T follicular helper cell (primary cell): ENCODE measurements around the gene HDAC6.
A peak's percentile ranks its signal among the peaks of the same experiment; 100 is the strongest.
"Not testable (repeated sequence)": the region's sequence is repeated elsewhere in the genome, so short reads cannot be mapped to it uniquely, and the experiment has no call there.

Experiments
- DNase-seq: peaks from one replicate; pipeline ENCODE4 v3.0.0-alpha.2; 2020; ENCODE audit warnings: low read depth

The HDAC6 gene

DNA sequence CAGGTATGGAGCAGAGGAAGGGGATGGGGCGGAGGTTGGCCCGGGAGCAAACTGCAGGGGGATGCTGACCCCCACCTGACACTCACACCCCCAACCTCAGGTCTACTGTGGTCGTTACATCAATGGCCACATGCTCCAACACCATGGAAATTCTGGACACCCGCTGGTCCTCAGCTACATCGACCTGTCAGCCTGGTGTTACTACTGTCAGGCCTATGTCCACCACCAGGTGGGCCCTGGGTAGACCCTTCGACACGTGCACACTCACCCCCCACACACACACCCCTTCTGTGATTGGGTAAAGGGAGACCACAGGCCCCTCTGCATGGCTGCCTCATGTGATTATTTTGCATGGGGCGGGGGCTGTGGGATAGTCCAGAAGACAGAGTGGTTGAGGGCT is 22.2 kb downstream of the HDAC6 start:
- DNase-seq = no peak

DNA sequence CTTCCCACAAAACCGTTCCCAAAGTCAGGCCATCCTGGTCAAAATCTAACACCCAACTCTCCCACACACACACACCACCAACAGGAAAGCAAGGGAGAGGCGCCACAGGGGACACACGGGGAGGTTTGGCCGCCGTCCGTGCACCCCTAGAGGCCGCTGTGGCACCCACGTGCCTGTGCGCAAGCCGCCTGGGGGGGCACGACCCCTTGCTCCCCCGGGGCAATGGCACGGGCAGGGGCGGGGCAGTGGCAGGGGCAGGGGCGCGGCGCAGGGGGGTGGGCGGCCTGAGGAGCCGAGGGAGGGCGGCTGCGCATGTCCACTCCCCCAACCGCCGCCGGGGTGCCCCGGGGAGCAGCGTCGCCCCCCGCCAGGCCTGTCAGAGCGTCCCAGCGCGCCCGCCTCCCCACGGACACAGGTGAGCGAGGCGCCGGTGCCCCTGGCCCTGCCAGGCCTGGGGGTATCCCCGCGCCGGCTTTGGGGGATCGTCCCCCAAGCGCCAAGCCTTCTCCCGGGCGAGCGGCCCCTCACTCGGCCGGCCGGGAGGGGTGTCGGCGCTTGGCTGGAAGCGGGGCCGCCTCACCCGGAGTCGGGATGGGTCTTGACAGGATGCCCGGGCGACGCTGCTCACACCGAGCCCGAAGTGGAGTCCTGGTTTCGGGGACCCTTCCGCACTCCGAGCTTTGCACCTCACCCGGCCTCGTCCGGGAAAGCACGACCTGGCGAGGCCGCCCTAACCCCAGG is 24.4 kb downstream of the HDAC6 start, which contains the start of gene ERAS:
Gene ERAS, plus strand, starts transcription at position 379 of the 741 bp plus-strand sequence. CDS start 2,611 bp downstream, outside the sequence.
- no peak for DNase-seq

DNA sequence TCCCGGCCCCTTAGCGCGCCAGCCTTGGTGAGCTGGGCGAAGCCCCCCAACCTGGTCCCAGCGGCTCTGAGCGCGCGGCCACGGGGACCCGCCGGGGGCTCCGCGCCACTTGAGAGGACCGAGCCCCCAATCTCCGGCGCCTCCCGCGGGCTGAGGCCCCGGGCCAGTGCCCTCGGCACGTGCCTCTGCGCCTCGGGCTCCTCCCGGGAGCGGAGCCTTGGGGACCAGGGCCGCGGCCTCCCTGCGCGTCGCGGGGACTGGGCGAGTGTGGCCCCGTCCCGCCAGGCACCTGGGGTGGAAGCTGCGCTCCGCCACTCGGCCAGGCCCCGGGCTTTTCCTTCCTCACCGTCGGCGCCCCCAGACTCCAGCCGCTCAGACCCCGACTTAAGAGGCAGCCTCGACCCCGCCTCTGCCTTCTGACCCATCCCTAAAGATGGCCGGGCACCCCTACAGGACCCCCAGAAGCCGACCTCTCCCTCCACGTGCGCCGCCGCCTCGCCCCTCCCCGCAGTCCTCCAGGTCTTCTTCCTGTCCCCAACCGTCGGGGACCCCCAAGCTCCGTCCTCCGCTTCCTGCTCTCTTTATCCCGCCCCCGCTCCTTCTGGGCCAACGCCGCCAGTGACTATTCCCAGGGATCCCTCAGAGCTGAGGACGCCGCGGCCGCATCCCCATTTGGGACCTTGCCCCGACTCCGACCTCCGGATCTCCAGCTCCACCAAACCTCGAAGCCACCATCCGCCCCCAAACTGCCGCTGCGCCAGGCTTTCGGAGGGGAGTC is 25.2 kb downstream of the HDAC6 start:
- DNase-seq = no peak

DNA sequence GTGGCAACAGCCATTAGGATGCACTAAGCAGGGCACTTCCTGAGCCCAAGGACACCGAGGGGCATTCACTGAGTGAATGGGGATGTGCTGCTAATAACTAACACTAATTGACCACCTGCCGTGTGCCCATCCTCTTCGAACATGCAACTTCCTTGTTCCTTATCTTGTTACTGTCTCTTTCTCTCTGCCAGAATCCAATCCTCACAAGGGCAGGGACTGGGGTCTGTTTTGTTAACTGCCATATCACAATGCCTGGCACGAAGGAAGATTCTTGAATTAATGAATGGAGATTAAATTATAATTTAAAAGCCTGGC is 25.7 kb downstream of the HDAC6 start:
- DNase-seq = no peak

DNA sequence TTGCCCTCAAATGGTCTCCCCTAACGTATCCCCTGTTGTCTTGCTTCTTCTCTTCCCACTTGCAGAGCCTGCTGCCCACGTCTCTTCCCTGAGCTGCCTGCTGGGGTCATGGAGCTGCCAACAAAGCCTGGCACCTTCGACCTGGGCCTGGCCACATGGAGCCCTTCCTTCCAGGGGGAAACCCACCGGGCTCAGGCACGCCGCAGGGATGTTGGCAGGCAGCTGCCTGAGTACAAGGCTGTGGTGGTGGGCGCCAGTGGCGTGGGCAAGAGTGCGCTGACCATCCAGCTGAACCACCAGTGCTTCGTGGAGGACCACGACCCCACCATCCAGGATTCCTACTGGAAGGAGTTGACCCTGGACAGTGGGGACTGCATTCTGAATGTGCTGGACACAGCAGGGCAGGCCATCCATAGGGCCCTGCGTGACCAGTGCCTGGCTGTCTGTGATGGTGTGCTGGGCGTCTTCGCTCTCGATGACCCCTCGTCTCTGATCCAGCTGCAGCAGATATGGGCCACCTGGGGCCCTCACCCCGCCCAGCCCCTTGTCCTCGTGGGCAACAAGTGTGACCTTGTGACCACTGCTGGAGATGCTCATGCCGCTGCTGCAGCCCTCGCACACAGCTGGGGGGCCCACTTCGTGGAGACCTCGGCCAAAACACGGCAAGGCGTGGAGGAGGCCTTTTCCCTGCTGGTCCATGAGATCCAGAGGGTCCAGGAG is 27.3 kb downstream of the HDAC6 start:
- no peak for DNase-seq

DNA sequence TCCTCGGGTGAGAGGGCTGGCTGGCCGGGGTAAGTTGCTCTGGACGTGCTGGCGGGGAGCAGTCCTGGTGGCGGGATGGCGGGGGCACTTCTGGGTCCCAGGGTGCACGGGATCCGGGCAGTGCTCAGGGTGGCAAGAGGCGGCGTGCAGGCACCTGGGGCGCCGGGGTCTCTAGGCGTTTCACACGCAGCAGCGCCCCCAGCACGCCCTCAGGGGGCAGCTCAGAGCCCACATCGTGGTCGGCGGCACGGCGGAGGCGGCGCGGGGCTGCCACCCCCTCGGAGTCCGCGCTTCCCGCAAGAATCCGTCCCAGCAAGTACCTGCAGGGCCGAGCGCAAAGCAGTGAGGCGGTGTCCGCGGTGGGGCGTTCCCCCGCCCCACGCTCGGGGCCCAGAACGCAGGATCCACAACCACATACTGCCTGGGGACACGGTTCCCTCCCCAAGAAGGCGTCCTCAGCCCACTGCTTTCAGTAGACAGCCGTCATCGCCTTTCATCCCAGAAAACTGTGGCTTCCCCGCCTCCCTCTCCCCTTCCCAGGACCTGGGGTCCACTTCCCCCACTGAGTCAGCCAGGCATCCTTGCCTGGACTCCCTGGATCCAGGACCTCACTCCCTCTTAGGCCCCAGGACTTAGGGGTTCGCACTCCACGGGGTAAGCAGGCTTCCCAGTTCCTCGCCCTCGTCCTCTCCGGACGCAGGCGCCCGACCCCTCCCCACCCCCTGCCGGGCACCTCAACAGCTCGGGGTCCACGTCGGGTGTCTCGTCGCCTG is 29.5 kb downstream of the HDAC6 start:
- DNase-seq = no peak

DNA sequence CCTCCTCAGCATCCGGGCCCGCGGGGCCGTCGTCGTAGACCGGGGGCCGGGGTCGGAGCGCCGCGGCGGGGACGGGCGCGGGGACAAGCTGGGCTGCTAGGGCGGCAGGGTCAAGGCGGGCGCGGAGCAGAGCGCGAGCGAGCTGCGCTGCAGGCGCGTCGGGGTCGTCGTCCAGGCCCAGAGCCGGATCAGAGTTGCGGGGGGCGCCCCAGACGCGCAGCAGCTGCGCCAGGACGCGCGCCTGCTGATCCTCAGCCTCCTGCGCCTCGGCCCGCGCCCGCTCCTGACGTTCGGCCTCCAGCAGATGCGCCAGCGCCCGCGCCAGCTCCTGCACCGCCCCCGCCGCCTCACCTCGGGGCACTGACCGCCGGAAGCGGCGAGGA is 30.0 kb downstream of the HDAC6 start:
- no peak for DNase-seq

DNA sequence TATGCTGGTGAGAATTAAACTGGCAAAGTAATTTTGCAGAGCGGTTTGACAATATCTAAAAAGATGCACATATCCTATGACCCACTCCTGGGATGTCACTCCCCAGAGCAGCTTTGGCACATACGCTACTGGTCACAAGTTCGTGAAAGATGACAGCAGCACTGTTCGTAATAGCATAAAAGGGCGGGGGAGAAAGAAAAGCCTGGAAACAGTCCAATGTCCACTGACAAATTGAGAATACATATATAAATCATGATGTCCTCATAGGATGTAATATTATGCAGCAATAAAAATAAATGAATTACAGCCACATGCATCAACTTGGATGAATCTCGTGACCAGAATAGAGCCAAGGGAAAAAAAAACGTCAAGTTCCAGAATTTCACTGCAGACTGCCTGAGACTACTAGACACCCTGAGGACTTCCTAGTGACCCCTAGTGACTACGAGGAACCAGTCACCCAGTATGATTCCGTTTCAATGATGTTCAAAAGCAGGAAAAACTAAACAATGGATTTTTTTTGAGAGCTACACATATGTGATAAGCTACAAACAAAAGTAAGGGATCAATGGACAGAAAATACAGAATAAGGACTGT is 31.8 kb downstream of the HDAC6 start:
- DNase-seq = no peak

DNA sequence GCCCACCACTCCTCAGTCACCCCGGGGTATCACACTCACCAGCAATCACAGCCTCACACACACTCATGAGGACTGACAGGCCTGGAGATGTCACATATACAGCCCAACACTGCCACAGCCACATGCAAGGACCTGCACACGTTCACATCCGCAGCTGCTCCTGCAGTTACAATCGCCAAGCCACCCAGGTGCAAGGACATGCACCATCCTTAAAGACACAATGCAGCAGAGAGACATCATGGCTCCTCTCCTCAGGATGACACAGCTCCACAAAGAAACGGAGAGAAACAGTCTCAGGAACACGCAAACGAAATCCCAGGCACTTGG is 32.5 kb downstream of the HDAC6 start:
- no peak for DNase-seq

DNA sequence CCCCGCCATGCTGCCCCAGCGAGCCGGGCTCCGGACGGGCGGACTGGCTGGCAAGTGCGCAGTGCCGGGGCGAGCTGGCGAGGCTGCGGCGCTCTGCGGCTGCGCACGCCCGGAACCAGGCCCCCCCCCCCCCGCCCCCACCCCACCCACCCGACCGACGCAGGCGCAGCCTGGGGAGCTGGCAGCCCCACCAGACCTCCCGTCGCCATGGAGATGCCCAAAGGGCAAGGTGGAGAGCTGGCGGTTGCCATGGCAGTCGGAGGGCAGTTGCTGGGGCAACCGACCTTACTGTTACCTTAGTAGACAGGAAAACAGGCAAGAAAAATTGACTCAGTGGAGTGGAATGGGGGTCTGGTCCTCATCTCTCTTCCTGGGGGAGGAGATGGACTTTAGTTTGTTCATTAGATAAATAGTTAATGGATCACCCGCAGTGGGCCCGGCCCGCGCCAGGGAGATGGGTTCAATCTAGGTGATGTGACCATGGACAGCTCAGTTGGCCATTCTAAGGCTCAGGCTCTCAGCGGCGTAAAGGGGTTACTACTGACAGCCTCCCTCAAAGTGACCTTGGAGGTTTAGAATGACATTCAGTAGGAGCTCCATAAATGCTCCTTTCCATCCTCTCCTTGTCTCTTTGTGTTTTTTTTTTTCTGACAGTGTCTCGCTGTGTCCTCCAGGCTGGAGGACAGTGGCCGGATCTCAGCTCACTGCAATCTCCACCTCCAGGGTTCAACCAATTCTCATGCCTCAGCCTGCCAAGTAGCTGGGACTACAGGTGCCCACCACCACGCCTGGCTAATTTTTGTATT is 33.9 kb downstream of the HDAC6 start, which contains the start of gene PCSK1N:
Gene PCSK1N, minus strand, starts transcription at position 87 of the 806 bp plus-strand sequence. Its CDS starts 78 bp downstream, at position 9.
- DNase-seq = peak; percentile 24

DNA sequence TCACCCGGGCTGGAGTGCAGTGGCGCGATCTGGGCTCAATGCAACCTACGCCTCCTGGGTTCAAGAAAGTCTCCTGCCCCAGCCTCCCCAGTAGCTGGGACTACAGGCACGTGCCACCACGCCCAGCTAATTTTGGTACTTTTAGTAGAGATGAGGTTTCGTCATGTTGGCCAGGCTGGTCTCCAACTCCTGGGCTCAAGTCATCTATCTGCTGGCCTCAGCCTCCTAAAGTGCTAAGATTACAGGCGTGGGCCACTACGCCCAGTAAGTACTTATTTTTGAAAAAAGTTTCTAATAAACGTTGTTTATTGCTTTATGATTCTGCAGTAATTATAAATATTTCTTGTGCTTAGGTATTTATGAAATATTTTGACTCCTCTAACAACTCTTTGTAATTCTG is 37.8 kb downstream of the HDAC6 start:
- DNase-seq = no peak

DNA sequence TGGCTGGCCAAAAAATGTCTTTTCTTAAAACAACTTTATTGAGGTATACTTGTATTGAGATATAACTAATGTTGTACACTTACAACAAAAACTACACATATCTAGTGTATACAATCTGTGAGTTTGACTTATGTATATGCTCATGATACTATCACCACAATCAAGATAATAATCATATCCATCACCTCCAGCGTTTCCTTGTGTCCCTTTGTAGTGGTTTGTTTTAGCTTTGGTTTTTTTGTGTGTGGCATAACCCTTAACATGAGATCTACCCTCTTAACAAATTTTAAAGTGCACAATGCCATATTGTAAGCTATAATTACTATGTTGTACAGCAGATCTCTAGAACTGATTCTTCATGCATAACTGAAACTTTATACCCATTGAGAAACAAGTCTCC is 47.0 kb downstream of the HDAC6 start:
- DNase-seq = no peak

DNA sequence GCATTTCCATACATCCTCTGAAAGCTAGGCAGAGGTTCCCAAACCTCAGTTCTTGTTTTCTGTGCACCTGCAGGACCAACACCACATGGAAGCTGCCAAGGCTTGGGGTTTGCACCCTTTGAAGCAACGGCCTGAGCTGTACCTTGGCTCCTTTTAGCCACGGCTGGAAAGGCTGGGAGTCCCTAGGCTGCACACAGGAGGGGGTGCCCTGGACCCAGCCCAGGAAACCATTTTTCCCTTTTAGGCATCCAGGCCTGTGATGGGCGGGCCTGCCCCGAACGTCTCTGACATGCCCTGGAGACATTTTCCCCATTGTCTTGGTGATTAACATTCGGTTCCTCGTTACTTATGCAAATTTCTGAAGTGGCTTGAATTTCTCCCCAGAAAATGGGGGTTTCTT is 51.0 kb downstream of the HDAC6 start:
- no peak for DNase-seq

DNA sequence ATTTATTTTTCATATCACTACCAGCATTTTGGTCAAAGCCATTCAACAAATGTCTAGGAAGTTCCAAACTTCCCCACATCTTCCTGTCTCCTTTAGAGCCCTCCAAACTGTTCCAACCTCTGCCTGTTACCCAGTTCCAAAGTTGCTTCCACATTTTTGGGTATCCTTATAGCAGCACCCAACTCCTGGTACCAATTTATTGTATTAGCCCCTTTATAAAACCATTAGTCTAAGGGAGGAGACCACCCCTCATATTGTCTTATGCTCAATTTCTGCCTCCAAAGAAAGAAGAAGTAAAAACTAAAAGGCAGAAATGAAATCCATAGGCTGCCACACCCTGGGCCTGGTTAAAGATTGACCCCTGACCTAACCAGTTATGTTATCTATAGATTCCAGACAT is 51.6 kb downstream of the HDAC6 start:
- not testable (repeated sequence) for DNase-seq

DNA sequence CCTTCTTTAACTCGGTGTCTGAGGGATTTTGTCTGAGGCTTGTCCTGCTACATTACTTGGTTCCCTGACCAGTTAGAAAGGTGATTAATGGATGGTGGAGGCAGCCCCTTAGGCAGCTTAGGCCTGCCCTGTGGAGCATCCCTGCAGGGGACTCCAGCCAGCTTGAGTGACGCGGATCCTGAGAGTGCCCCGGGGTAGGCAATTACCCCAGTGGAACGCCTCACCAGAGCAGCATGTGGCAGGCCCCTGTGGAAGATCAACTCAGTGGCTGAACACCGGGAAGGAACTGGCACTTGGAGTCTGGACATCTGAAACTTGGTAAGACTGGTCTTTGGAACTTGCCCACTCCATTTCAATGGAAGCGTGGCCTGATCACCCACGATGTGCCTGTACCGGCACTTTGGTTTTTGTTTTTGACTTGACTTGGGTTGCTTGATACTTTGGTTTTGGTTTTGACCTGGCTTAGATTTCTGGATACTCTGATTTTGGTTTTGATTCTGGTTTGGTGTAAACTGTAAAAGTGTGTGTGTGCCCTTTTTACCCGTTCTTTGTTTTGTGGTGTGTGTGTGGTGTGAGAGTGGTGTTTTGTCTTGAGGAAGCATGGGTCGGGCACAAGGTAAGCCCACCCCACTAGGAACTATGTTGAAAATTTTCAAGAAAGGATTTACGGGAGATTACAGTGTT is 52.4 kb downstream of the HDAC6 start:
- not testable (repeated sequence) for DNase-seq

DNA sequence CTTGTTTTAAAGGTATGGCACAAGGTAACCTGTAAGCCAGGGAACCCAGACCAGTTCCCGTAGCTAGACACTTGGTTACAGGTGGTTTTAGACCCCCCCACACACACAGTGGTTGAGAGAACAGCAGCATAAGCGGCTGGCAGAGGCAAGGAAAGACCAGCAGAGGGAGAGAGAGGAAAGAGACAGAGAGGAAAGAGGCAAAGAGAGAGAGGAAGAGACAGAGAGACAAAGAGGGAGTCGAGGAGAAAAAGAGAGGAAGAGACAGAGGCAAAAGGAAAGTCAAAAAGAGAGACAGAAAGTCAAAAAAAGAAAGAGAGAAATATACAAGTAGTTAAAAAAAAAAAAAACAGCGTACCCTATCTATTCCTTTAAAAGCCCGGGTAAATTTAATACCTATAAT is 53.0 kb downstream of the HDAC6 start:
- DNase-seq = no peak

DNA sequence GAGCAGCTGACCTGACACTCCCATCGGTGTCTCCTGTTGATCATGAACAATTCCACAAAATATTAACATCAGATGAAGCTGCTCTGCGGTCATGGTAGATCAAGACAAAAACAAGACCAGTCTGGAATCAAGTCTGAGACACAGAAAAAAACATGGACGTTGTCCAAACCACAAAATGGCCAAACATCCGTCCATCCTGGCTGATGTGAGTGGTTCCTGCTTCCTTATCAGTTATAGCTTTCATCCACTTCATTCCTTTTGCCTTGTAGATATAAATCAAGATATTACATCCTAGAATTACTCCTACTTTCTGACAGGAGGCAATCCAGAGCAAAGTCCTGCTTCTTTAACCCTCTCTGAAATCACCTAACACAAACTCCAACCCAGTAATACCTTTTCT is 62.3 kb downstream of the HDAC6 start:
- no peak for DNase-seq

DNA sequence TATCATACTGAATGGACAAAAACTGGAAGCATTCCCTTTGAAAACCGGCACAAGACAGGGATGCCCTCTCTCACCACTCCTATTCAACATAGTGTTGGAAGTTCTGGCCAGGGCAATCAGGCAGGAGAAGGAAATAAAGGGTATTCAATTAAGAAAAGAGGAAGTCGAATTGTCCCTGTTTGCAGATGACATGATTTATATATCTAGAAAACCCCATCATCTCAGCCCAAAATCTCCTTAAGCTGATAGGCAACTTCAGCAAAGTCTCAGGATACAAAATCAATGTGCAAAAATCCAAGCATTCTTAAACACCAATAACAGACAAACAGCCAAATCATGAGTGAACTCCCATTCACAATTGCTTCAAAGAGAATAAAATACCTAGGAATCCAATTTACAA is 70.2 kb downstream of the HDAC6 start:
- DNase-seq = not testable (repeated sequence)
